ENCODE measurements around the gene GIT2.

GIT2 gene

GRCh38 chr12:109983432-109984142 lies 12.6 kb downstream of the GIT2 start:
- in situ Hi-C loops (cut with HindIII; ENCODE audit: low sequenced_read_pairs): no loop called here

GRCh38 chr12:109982210-109982609 lies 14.0 kb downstream of the GIT2 start:
- in situ Hi-C loops (cut with HindIII; ENCODE audit: low sequenced_read_pairs): no loop called here

GRCh38 chr12:109981311-109981710 lies 14.9 kb downstream of the GIT2 start:
- in situ Hi-C loops (cut with HindIII; ENCODE audit: low sequenced_read_pairs): no loop called here

- in situ Hi-C loops (cut with HindIII; ENCODE audit: low sequenced_read_pairs): no loop called here
Measured at GRCh38 chr12:109972821-109973220, 23.3 kb downstream of the GIT2 start.

- in situ Hi-C loops (cut with HindIII; ENCODE audit: low sequenced_read_pairs): loop anchor here (10.0 kb wide), 2 partner anchors 94 to 416 kb away; no protein-coding TSS in a partner anchor
Measured at GRCh38 chr12:109968801-109969200, 27.4 kb downstream of the GIT2 start.

GRCh38 chr12:109968032-109968420 lies 28.1 kb downstream of the GIT2 start:
- in situ Hi-C loops (cut with HindIII; ENCODE audit: low sequenced_read_pairs): loop anchor here (10.0 kb wide), 2 partner anchors 93 to 417 kb away; no protein-coding TSS in a partner anchor

- in situ Hi-C loops (cut with HindIII; ENCODE audit: low sequenced_read_pairs): loop anchor here (10.0 kb wide), 2 partner anchors 93 to 417 kb away; no protein-coding TSS in a partner anchor
Measured at GRCh38 chr12:109967383-109968031, 28.7 kb downstream of the GIT2 start.

GRCh38 chr12:109966546-109966945 lies 29.6 kb downstream of the GIT2 start:
- in situ Hi-C loops (cut with HindIII; ENCODE audit: low sequenced_read_pairs): loop anchor here (10.0 kb wide), 2 partner anchors 92 to 418 kb away; no protein-coding TSS in a partner anchor

- in situ Hi-C loops (cut with HindIII; ENCODE audit: low sequenced_read_pairs): loop anchor here (5.0 to 10.0 kb wide), 5 partner anchors 33 to 421 kb away; partner anchors contain the start of genes ANKRD13A and GIT2
Measured at GRCh38 chr12:109963743-109964429, 32.3 kb downstream of the GIT2 start.

GRCh38 chr12:109963330-109963729 lies 32.8 kb downstream of the GIT2 start:
- in situ Hi-C loops (cut with HindIII; ENCODE audit: low sequenced_read_pairs): loop anchor here (5.0 to 10.0 kb wide), 5 partner anchors 34 to 421 kb away; partner anchors contain the start of genes ANKRD13A and GIT2

GRCh38 chr12:109962398-109962797 lies 33.8 kb downstream of the GIT2 start:
- in situ Hi-C loops (cut with HindIII; ENCODE audit: low sequenced_read_pairs): loop anchor here (5.0 to 10.0 kb wide), 5 partner anchors 35 to 422 kb away; partner anchors contain the start of genes ANKRD13A and GIT2

GRCh38 chr12:109961612-109962011 lies 34.6 kb downstream of the GIT2 start:
- in situ Hi-C loops (cut with HindIII; ENCODE audit: low sequenced_read_pairs): loop anchor here (5.0 to 10.0 kb wide), 5 partner anchors 36 to 423 kb away; partner anchors contain the start of genes ANKRD13A and GIT2

GRCh38 chr12:109961201-109961600 lies 35.0 kb downstream of the GIT2 start:
- in situ Hi-C loops (cut with HindIII; ENCODE audit: low sequenced_read_pairs): loop anchor here (5.0 to 10.0 kb wide), 5 partner anchors 36 to 424 kb away; partner anchors contain the start of genes ANKRD13A and GIT2

- in situ Hi-C loops (cut with HindIII; ENCODE audit: low sequenced_read_pairs): loop anchor here (5.0 to 10.0 kb wide), 5 partner anchors 38 to 425 kb away; partner anchors contain the start of genes ANKRD13A and GIT2
Measured at GRCh38 chr12:109959411-109960093, 36.6 kb downstream of the GIT2 start.

- in situ Hi-C loops (cut with HindIII; ENCODE audit: low sequenced_read_pairs): no loop called here
Measured at GRCh38 chr12:109958374-109958773, 37.8 kb downstream of the GIT2 start.

GRCh38 chr12:109953656-109954055 lies 42.5 kb downstream of the GIT2 start:
- in situ Hi-C loops (cut with HindIII; ENCODE audit: low sequenced_read_pairs): no loop called here

- in situ Hi-C loops (cut with HindIII; ENCODE audit: low sequenced_read_pairs): no loop called here
Measured at GRCh38 chr12:109952873-109953272, 43.3 kb downstream of the GIT2 start.

GRCh38 chr12:109952160-109952858 lies 43.9 kb downstream of the GIT2 start:
- in situ Hi-C loops (cut with HindIII; ENCODE audit: low sequenced_read_pairs): no loop called here

- in situ Hi-C loops (cut with HindIII; ENCODE audit: low sequenced_read_pairs): no loop called here
Measured at GRCh38 chr12:109951751-109952150, 44.4 kb downstream of the GIT2 start.

GRCh38 chr12:109951136-109951535 lies 45.0 kb downstream of the GIT2 start:
- in situ Hi-C loops (cut with HindIII; ENCODE audit: low sequenced_read_pairs): no loop called here
